Parathyroid adenoma (tissue), 2 donors: ENCODE results near the gene BAD.

Experiments
- H2AFZ ChIP-seq: fragments of 300-600 bp; sonication (generic); one replicate; pipeline ENCODE4 v1.7.0; 2017; ENCODE audit warnings: antibody characterized with exemption, mild to moderate bottlenecking
- H3K27ac ChIP-seq: fragments of 300-600 bp; sonication (generic); one replicate; pipeline ENCODE4 v1.7.0; 2017
- H3K27me3 ChIP-seq: fragments of 300-600 bp; sonication (generic); one replicate; pipeline ENCODE4 v1.7.0; 2017; ENCODE audit warnings: low read length; ENCODE audit not compliant: control insufficient read depth, insufficient read depth
- H3K36me3 ChIP-seq: fragments of 300-600 bp; sonication (generic); one replicate; pipeline ENCODE4 v1.7.0; 2017; ENCODE audit warnings: low read length; ENCODE audit not compliant: control insufficient read depth, insufficient read depth
- H3K4me1 ChIP-seq: fragments of 300-600 bp; sonication (generic); one replicate; pipeline ENCODE4 v1.7.0; 2017; ENCODE audit warnings: control low read depth
- H3K4me2 ChIP-seq: fragments of 300-600 bp; sonication (generic); one replicate; pipeline ENCODE4 v1.7.0; 2017; ENCODE audit warnings: low read length
- H3K4me3 ChIP-seq: fragments of 300-600 bp; sonication (generic); one replicate; pipeline ENCODE4 v1.7.0; 2017; ENCODE audit warnings: low read depth, low read length
- H3K79me2 ChIP-seq: fragments of 300-600 bp; sonication (generic); one replicate; pipeline ENCODE4 v1.7.0; 2017; ENCODE audit warnings: control low read depth
- H3K9ac ChIP-seq: fragments of 300-600 bp; sonication (generic); one replicate; pipeline ENCODE4 v1.7.0; 2017; ENCODE audit warnings: mild to moderate bottlenecking
- H3K9me3 ChIP-seq: fragments of 300-600 bp; sonication (generic); one replicate; pipeline ENCODE4 v1.7.0; 2017; ENCODE audit warnings: low read length; ENCODE audit not compliant: control insufficient read depth
- TF ChIP-seq, protein P1 (sequence below): fragments of 300-600 bp; sonication (generic); IDR thresholded peaks from one replicate; pipeline ENCODE4 v1.7.0; 2017; ENCODE audit warnings: antibody characterized with exemption, mild to moderate bottlenecking
- donor health status: primary hyperparathyroidism.

Gene BAD

DNA sequence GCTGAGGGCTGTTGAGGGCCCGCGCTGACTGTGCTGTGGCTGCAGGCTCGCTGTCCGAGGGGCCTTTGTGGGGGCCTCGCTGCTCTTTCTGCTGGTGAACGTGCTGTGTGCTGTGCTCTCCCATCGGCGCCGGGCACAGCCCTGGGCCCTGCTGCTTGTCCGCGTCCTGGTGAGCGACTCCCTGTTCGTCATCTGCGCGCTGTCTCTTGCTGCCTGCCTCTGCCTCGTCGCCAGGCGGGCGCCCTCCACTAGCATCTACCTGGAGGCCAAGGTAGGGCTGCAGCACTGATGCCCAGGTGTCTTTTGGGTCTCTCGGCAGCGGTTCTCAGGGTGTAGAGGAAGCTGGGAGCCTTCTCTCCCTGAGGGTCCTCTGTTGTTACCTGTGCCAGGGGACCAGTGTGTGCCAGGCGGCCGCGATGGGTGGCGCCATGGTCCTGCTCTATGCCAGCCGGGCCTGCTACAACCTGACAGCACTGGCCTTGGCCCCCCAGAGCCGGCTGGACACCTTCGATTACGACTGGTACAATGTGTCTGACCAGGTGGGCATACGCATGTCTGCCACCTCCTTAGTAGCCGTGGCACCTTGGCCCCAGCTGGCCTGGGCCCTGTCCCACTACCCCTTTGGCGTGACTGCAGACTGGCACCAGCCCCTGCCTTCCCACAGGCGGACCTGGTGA lies 3.3 kb upstream of the BAD start:
- Histone ChIP-seq H3K36me3 (no peaks in the 10 kb centered on the region), H3K4me2 (no peak overlapping the region), H3K4me1 (peaks cover 6% of the 10 kb centered on the region)

DNA sequence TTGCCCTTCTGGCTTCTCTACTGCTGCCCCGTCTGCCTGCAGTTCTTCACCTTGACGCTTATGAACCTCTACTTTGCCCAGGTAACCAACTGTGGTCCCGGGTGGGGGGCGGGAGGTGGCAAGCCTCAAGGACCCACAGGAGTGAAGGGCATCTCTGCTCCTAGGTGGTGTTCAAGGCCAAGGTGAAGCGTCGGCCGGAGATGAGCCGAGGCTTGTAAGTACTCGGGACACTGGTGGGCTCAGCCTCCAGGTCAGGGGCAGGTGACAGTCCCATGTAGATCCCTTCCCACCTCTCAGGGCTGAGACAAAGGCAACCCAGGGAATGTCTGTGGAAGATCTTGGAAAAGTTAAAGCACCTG lies 2.3 kb upstream of the BAD start:
- TF ChIP-seq, protein P1, sequence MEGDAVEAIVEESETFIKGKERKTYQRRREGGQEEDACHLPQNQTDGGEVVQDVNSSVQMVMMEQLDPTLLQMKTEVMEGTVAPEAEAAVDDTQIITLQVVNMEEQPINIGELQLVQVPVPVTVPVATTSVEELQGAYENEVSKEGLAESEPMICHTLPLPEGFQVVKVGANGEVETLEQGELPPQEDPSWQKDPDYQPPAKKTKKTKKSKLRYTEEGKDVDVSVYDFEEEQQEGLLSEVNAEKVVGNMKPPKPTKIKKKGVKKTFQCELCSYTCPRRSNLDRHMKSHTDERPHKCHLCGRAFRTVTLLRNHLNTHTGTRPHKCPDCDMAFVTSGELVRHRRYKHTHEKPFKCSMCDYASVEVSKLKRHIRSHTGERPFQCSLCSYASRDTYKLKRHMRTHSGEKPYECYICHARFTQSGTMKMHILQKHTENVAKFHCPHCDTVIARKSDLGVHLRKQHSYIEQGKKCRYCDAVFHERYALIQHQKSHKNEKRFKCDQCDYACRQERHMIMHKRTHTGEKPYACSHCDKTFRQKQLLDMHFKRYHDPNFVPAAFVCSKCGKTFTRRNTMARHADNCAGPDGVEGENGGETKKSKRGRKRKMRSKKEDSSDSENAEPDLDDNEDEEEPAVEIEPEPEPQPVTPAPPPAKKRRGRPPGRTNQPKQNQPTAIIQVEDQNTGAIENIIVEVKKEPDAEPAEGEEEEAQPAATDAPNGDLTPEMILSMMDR, result no peak
- Histone ChIP-seq H3K9me3 (no peaks in the 10 kb centered on the region), H3K79me2 (peaks cover 20% of the 10 kb centered on the region), H3K36me3 (no peaks in the 10 kb centered on the region), H2AFZ (no peak overlapping the region), H3K4me1 (peaks cover 6% of the 10 kb centered on the region), H3K4me3 (no peak overlapping the region), H3K9ac (no peak overlapping the region), H3K27me3 (no peaks in the 10 kb centered on the region), H3K4me2 (no peak overlapping the region), H3K27ac (no peak overlapping the region)

More for the DNA sequence above, 3.3 kb upstream of the BAD start:
- no peak overlapping the region for H3K9ac ChIP-seq
- peaks cover 15% of the 10 kb centered on the region for H3K79me2 ChIP-seq
- TF ChIP-seq, protein P1, result no peak
- no peak overlapping the region for H2AFZ ChIP-seq
- no peaks in the 10 kb centered on the region for H3K27me3 ChIP-seq
- H3K4me3 ChIP-seq, result no peak overlapping the region
- H3K27ac ChIP-seq, result no peak overlapping the region
- H3K9me3 ChIP-seq, result no peaks in the 10 kb centered on the region

DNA sequence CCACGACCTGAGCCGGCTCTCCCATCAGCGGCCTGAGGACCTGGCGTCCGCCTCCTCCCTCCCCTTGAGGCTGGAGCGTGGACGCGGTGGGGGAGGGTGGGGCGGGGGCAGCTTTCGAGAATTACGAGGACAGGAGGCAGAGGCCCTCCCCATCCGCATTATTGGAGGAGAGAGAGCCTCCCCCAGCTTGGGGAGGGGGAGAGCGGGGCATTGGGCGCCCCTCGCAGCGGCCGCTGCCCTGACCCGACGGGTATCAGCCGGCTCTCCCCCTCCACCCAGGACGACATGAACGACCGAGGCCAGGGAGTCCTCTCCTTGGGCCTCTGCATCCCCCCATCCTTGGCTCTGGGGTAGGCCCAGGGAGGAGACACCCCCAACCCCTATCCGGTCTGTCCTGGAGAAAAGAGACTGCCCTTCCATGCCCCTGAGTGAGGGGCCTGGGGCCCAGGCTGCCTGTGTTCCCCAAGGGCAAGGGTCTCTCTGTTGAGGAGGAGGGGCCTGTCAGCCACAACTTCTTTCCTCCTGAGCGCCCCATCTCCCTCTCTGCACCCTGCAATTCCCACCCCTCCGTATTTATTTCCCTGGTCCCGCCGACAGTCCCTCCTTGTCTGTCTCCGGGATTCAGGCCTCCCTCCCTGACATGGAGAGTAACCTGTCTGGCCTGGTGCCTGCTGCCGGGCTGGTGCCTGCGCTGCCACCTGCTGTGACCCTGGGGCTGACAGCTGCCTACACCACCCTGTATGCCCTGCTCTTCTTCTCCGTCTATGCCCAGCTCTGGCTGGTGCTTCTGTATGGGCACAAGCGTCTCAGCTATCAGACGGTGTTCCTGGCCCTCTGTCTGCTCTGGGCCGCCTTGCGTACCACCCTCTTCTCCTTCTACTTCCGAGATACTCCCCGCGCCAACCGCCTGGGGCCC lies 1.7 kb upstream of the BAD start:
- Histone ChIP-seq H3K9ac (no peak overlapping the region), H3K27me3 (no peaks in the 10 kb centered on the region), H3K4me3 (peak overlapping the region; percentile 81), H3K4me2 (peak overlapping the region; percentile 77), H3K9me3 (no peaks in the 10 kb centered on the region), H2AFZ (peak overlapping the region; percentile 82), H3K4me1 (peaks cover 6% of the 10 kb centered on the region), H3K79me2 (peaks cover 24% of the 10 kb centered on the region), H3K27ac (peak overlapping the region; percentile 97), H3K36me3 (no peaks in the 10 kb centered on the region)
- TF ChIP-seq, protein P1, result peak; percentile 11

DNA sequence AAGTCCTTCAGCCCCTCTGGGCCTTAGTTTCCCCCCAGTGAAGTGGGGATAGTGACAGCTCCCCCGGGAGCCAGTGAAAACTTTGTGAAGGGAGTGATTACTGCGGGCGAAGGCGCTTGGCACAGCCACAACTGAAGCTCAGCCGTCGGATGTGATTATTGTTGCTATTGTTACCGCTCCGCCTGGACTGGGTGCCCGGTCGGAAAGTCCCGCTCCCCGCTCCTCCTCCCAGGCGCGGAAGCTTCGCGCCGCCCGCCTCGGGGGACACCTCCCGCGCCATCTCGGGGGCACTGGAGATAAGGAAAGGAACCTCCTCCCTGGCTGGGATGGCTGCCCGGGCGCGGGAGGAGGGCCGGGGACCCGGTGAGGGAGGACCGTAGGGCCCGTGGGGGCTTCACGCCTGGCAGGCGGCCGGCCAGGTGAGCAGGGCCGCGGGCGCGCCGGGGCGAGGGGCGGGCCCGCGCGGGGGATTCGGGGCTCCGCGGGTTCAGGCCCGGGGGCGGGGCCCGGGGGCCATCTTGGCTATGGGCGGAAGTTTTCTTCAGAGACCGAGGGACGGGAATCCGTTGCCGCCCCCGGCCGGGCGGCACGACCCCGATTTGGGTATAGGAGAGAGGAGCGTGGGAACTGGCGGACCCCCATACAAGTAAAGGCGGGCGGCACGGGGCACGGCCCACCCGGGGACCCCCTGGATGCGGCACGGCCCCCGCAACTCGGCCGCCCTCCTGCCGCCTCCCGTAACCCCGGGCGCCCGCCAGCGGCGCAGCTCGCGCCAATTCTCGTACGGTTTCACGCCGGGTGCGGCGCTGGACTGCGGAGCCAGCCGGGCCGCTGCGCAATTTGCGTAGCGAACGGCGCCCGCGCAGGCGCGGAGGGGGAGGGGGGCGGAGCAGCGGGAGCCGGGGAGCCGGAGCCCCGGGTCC lies 758 bp upstream of the BAD start, which contains the start of gene GPR137:
TSS of gene GPR137 (plus strand) at position 887 of the 923 bp plus-strand sequence. CDS start 677 bp downstream, outside the sequence.
- H2AFZ ChIP-seq, result peak within 1 kb of the TSS; percentile 82
- peak within 1 kb of the TSS; percentile 77 for H3K4me2 ChIP-seq
- H3K4me3 ChIP-seq, result peak within 1 kb of the TSS; percentile 81
- no peaks in the 10 kb centered on the region for H3K36me3 ChIP-seq
- H3K9me3 ChIP-seq, result no peaks in the 10 kb centered on the region
- peak within 1 kb of the TSS; percentile 97 for H3K27ac ChIP-seq
- H3K9ac ChIP-seq, result no peak within 1 kb of the TSS
- no peaks in the 10 kb centered on the region for H3K27me3 ChIP-seq
- TF ChIP-seq, protein P1, result no peak
- peaks cover 24% of the 10 kb centered on the region for H3K79me2 ChIP-seq
- peaks cover 6% of the 10 kb centered on the region for H3K4me1 ChIP-seq
